Breast epithelium (tissue), 4 donors: ENCODE results near the gene CLK2. TPM values are rescaled to one million over a fixed set of nuclear protein-coding genes. Genes with fewer than 3 reads are reported as not detected.

Experiments
- DNase-seq, 2 donors: peaks; one replicate each; pipeline ENCODE4 v3.0.0-alpha.2; 2019; ENCODE audit warnings: low spot score in 2 of 2
- H3K27ac ChIP-seq, 2 donors: fragments of 200-600 bp; sonication (generic) in 1 of 2; one replicate each; pipeline ENCODE4 v1.5.1; 2016 to 2019; ENCODE audit warnings: mild to moderate bottlenecking in 1 of 2
- H3K27me3 ChIP-seq, 2 donors: fragments of 200-600 bp; sonication (generic) in 1 of 2; one replicate each; pipeline versions ENCODE4 v1.5.1 to v1.6.0; 2017 to 2019; ENCODE audit warnings: control low read depth in 1 of 2, mild to moderate bottlenecking in 1 of 2
- H3K36me3 ChIP-seq: fragments of 200-600 bp; one replicate; pipeline ENCODE4 v1.5.1; 2019
- H3K4me1 ChIP-seq, 2 donors: fragments of 200-600 bp; sonication (generic); one replicate each; pipeline ENCODE4 v1.5.1; 2016 to 2019; ENCODE audit warnings: control low read depth in 1 of 2
- H3K4me3 ChIP-seq, 3 donors: fragments of 200-600 bp; sonication (generic); 1 replicate in 2 of 3; 2 replicates in 1 of 3; pipeline ENCODE4 v1.5.1; 2016 to 2019; ENCODE audit warnings: mild to moderate bottlenecking in 3 of 3, moderate library complexity in 2 of 3
- H3K9me3 ChIP-seq, 2 donors: fragments of 200-600 bp; sonication (generic) in 1 of 2; one replicate each; pipeline ENCODE4 v1.5.1; 2016 to 2019; ENCODE audit warnings: control low read depth in 1 of 2
- POLR2A ChIP-seq: fragments of 450-650 bp; IDR thresholded peaks from one replicate; pipeline ENCODE4 v1.6.1; 2016; ENCODE audit warnings: antibody characterized with exemption, mild to moderate bottlenecking, moderate library complexity
- POLR2AphosphoS5 ChIP-seq, 3 donors: sonication (generic); formaldehyde crosslinking; IDR thresholded peaks; one replicate each; pipeline ENCODE4 v1.6.1; 2017; ENCODE audit warnings: antibody characterized with exemption in 3 of 3
- intact Hi-C: fragments of 100-400 bp; cut with DNase I; formaldehyde crosslinking; loops from one replicate; pipeline ENCODE4 v1.15.1; 2023; ENCODE audit warnings: low total_unique reads
- total RNA-seq, 3 donors: library from RNA; depleted of rRNA; stranded (reverse); fragments of >200 nt; gene quantifications; one replicate each; pipeline ENCODE4 v1.1.0, GENCODE V29; 2016
- TF ChIP-seq, protein P1 (sequence below), 3 donors: fragments of 450-650 bp; IDR thresholded peaks; one replicate each; pipeline ENCODE4 v1.5.1; 2016 to 2017; ENCODE audit warnings: antibody characterized with exemption in 3 of 3, mild to moderate bottlenecking in 3 of 3, moderate library complexity in 3 of 3

The CLK2 gene
- total RNA-seq, 3 donors from 2014 or later: 29.1 to 53.4 (median 48.7) TPM

GRCh38 chr1:155272466-155273342 lies 600 bp downstream of the CLK2 start:
- peaks cover 21% of the 10 kb centered on the region for H3K36me3 ChIP-seq
- no peaks in the 10 kb centered on the region for H3K4me1 ChIP-seq
- H3K9me3 ChIP-seq: no peaks in the 10 kb centered on the region
- no peak for TF ChIP-seq POLR2AphosphoS5 (IDR thresholded peaks at IDR 0.05)
- no peak for TF ChIP-seq POLR2A
- TF ChIP-seq, protein P1, sequence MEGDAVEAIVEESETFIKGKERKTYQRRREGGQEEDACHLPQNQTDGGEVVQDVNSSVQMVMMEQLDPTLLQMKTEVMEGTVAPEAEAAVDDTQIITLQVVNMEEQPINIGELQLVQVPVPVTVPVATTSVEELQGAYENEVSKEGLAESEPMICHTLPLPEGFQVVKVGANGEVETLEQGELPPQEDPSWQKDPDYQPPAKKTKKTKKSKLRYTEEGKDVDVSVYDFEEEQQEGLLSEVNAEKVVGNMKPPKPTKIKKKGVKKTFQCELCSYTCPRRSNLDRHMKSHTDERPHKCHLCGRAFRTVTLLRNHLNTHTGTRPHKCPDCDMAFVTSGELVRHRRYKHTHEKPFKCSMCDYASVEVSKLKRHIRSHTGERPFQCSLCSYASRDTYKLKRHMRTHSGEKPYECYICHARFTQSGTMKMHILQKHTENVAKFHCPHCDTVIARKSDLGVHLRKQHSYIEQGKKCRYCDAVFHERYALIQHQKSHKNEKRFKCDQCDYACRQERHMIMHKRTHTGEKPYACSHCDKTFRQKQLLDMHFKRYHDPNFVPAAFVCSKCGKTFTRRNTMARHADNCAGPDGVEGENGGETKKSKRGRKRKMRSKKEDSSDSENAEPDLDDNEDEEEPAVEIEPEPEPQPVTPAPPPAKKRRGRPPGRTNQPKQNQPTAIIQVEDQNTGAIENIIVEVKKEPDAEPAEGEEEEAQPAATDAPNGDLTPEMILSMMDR (IDR thresholded peaks at IDR 0.05): no peak
- peak overlapping the region; percentile 74 to 86 (median 80) for H3K4me3 ChIP-seq
- peak overlapping the region; percentile 95 to 96 for H3K27ac ChIP-seq
- intact Hi-C loops: no loop called here
- no peak for DNase-seq
- no peaks in the 10 kb centered on the region for H3K27me3 ChIP-seq

DNA sequence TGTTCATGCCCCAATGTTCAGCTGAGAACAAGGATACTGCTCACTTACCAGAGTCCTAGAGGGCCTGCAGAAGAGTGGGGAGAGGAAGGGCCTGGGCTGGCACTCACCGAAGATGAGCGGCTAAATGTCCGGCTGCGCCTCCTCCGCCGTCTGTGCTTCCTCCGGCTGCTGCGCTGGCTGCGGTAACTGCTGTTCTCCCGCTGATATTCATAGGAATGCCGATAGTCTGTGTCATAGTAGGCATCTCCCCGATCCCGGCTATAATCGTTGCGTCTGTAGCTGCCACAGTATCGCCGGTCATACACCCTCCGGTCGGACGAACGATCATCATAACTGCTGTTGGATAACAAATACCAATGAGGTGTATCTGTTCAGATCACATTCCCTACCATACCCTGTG lies 3.9 kb downstream of the CLK2 start:
- no peaks in the 10 kb centered on the region for H3K4me1 ChIP-seq
- intact Hi-C loops: no loop called here
- H3K4me3 ChIP-seq: no peak overlapping the region
- H3K9me3 ChIP-seq: no peaks in the 10 kb centered on the region
- peaks cover 29% of the 10 kb centered on the region for H3K36me3 ChIP-seq
- no peak overlapping the region for H3K27ac ChIP-seq
- TF ChIP-seq, protein P1 (IDR thresholded peaks at IDR 0.05): no peak
- TF ChIP-seq POLR2AphosphoS5 (IDR thresholded peaks at IDR 0.05): no peak
- TF ChIP-seq POLR2A: no peak
- DNase-seq: no peak
- no peaks in the 10 kb centered on the region for H3K27me3 ChIP-seq

DNA sequence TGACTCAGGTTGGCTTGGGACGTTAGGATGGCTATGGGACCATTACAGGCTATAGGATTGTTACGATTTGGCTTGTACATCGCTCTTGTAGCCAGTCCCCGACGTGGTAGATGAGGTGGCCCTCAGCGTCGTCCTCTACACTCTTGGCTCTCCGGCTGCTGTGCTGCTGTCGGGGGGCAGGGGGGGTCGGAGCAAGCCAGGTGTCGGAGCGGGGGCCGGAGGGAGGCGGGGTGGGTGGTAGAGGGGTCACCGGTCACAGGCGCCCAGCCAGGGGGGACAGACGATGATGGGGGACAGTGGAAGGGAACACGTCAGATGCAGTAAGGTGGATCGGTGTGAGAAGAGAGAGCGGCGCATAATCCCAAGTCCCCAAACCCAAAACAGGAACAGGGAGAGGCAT lies 4.7 kb downstream of the CLK2 start:
- Histone ChIP-seq H3K9me3 (no peaks in the 10 kb centered on the region), H3K27ac (no peak overlapping the region), H3K27me3 (no peaks in the 10 kb centered on the region), H3K36me3 (peaks cover 29% of the 10 kb centered on the region), H3K4me3 (no peak overlapping the region), H3K4me1 (no peaks in the 10 kb centered on the region)
- TF ChIP-seq, protein P1 (IDR thresholded peaks at IDR 0.05): no peak
- TF ChIP-seq POLR2AphosphoS5 (IDR thresholded peaks at IDR 0.05) (no peak), POLR2A (no peak)
- DNase-seq: no peak
- intact Hi-C loops: no loop called here

DNA sequence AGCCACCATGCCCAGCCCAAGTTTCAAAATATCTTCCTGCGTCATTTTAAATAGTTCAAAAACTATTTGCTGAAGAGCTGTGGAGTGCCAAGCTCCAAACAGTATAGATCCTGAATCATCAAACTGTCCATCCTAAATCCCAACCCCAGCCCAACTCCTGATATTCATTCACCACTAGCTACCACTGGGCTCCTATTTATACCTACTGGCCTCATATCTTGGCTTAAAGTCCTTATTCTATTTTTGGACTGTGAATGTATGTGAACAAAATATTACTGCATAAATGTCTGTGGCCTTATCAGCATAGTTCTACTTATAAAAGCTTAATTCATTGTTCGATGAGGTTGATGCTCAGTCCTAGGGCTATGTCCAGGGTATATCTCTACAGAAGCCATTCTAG lies 5.9 kb downstream of the CLK2 start:
- Histone ChIP-seq H3K4me1 (no peaks in the 10 kb centered on the region), H3K27me3 (no peaks in the 10 kb centered on the region), H3K36me3 (peaks cover 29% of the 10 kb centered on the region), H3K4me3 (no peak overlapping the region), H3K27ac (no peak overlapping the region), H3K9me3 (no peaks in the 10 kb centered on the region)
- no peak for DNase-seq
- intact Hi-C loops: no loop called here
- no peak for TF ChIP-seq POLR2AphosphoS5 (IDR thresholded peaks at IDR 0.05)
- TF ChIP-seq POLR2A: no peak
- TF ChIP-seq, protein P1 (IDR thresholded peaks at IDR 0.05): no peak

DNA sequence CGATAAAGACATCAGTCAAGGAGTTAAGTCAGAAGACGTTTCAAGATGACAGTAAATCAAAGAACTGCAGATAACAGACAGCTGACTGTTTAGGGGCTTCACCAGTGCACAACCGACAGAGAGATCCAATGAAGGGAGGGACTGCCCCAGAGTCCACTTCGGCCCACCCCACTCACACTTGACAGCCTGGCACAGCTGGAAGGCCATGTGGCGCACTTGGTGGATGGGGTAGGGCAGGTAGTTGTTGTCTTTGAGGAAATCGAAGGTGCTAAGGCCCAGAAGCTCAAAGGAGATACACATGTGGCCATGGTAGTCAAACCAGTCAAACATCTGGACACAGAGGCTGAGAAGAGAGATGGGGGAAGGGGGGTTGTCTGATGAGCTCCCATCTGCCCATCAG lies 6.8 kb downstream of the CLK2 start:
- H3K36me3 ChIP-seq: peaks cover 29% of the 10 kb centered on the region
- H3K27ac ChIP-seq: no peak overlapping the region
- no peak overlapping the region for H3K4me3 ChIP-seq
- H3K4me1 ChIP-seq: peaks cover 1 to 2% of the 10 kb centered on the region in 2 donors
- intact Hi-C loops: no loop called here
- H3K9me3 ChIP-seq: no peaks in the 10 kb centered on the region
- TF ChIP-seq POLR2A: no peak
- TF ChIP-seq, protein P1 (IDR thresholded peaks at IDR 0.05): no peak
- no peak for TF ChIP-seq POLR2AphosphoS5 (IDR thresholded peaks at IDR 0.05)
- no peaks in the 10 kb centered on the region for H3K27me3 ChIP-seq
- DNase-seq: no peak
